ENCODE measurements around the gene VAV2. TPM values are rescaled to one million over a fixed set of nuclear protein-coding genes. Genes with fewer than 3 reads are reported as not detected.

VAV2 gene
- total and polyA plus RNA-seq, 9 of the 15 experiments (the other 6 are each of a cell fraction or from before 2014, with no cell fraction given) = 0.01 to 2.7 (median 1.0) TPM; not detected in 1

DNA sequence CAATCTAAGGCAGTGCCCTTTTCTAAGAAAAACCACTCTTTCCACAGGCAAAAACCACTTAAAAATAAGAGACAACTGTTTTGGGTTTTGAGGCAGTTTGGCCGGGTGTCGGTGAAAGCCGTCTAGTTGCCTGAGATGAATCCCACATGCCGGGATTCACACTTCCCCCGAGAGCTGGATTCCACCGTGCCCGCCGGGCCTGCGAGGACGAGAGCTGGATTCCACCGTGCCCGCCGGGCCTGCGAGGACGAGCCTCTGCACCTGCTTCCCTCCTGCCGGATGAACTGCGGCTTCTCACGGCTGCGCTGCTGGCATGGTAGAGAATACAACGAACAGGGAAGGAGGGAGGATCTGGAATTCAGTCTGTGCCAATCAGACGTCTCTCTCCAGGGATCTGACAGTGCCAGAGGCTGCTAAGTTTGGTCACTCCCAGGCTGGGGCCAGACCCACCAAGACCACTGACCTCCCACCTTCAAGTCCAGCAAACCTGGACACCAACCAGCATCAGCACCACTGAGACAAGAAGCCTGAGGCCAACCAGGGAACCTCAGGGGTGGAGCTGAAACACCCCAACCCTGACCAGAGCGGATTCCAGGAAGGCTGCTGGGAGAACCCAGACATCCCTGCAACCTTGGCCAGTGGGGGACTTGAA lies 23.0 kb downstream of the VAV2 start:
- ChIA-PET POLR2A (no interaction called here), CTCF (ENCODE audit: low intra/inter-chr PET ratio) (no interaction called here)
- H3K27me3 ChIP-seq (ENCODE audit: control insufficient read depth in 2 of 2, insufficient read depth in 2 of 2, low read length in 2 of 2) = peaks cover 12 to 59% of the 10 kb centered on the region in 2 experiments; a peak in 3 of 5 replicates
- H3K36me3 ChIP-seq (ENCODE audit: control insufficient read depth, insufficient read depth, low read length) = no peaks in the 10 kb centered on the region
- H3K9me3 ChIP-seq (replicated peaks; ENCODE audit: control insufficient read depth, insufficient read depth, low read depth, low read length) = peaks cover 3% of the 10 kb centered on the region
- peaks cover 0 to 8% of the 10 kb centered on the region in 2 experiments; a peak in 2 of 5 replicates for H3K4me1 ChIP-seq (replicated peaks in 1 of 2; ENCODE audit: control insufficient read depth in 2 of 2, insufficient read depth in 2 of 2, low read length in 2 of 2)
- DNase-seq (ENCODE audit: extremely low read depth in 1 of 4, low spot score in 3 of 4) (no peak), ATAC-seq (no peak), FAIRE-seq (no peak)
- no peak overlapping the region for H3K4me3 ChIP-seq
- TF ChIP-seq STAT5B (CRISPR knock-in tag; IDR thresholded peaks at IDR 0.05) = no peak
- TF ChIP-seq, protein P1, sequence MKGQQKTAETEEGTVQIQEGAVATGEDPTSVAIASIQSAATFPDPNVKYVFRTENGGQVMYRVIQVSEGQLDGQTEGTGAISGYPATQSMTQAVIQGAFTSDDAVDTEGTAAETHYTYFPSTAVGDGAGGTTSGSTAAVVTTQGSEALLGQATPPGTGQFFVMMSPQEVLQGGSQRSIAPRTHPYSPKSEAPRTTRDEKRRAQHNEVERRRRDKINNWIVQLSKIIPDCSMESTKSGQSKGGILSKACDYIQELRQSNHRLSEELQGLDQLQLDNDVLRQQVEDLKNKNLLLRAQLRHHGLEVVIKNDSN (CRISPR knock-in tag; IDR thresholded peaks at IDR 0.05) = no peak
- TF ChIP-seq WHSC1 (IDR thresholded peaks at IDR 0.05; ENCODE audit: low read length) = no peak
- TF ChIP-seq CBX3 (IDR thresholded peaks at IDR 0.05; ENCODE audit: borderline replicate concordance in 1 of 2, low read length in 2 of 2) = no peak
- no peak overlapping the region for H2AFZ ChIP-seq (ENCODE audit: low read depth, low read length)
- no peak overlapping the region for H3K4me2 ChIP-seq (ENCODE audit: insufficient read depth, low read length)
- H3K9ac ChIP-seq (ENCODE audit: insufficient read depth in 1 of 2, low read depth in 2 of 2, low read length in 2 of 2) = no peak overlapping the region
- no peaks in the 10 kb centered on the region for H3K79me2 ChIP-seq (ENCODE audit: control insufficient read depth, insufficient read depth, low read length)
- H3K9me1 ChIP-seq (ENCODE audit: control insufficient read depth, insufficient read depth, low read length) = no peaks in the 10 kb centered on the region
- no TSS peak for BruUV-seq (replicated peaks)
- intact Hi-C loops (cut with micrococcal nuclease) (no loop called here), in situ Hi-C loops (cut with MboI) (no loop called here)
- 9% methylated on average over 21 of the region's 22 CpGs for WGBS (ENCODE audit: insufficient coverage, low coverage, missing lambda C conversion rate)
- no peak overlapping the region for H3K27ac ChIP-seq (ENCODE audit: extremely low read depth, low read depth, low read length)
- peaks cover 36% of the 10 kb centered on the region for H4K20me1 ChIP-seq (replicated peaks; ENCODE audit: control insufficient read depth, insufficient read depth, low read length)

- ATAC-seq (no peak), DNase-seq (ENCODE audit: extremely low read depth in 1 of 4, low spot score in 3 of 4) (no peak), FAIRE-seq (no peak)
- no TSS peak for BruUV-seq (replicated peaks)
- no peaks in the 10 kb centered on the region for H3K36me3 ChIP-seq (ENCODE audit: control insufficient read depth, insufficient read depth, low read length)
- in situ Hi-C loops (cut with MboI) = no loop called here
- H3K9me1 ChIP-seq (ENCODE audit: control insufficient read depth, insufficient read depth, low read length) = no peaks in the 10 kb centered on the region
- no peak overlapping the region for H3K4me2 ChIP-seq (ENCODE audit: insufficient read depth, low read length)
- H3K79me2 ChIP-seq (ENCODE audit: control insufficient read depth, insufficient read depth, low read length) = no peaks in the 10 kb centered on the region
- 14% methylated on average over 10 of the region's 12 CpGs for WGBS (ENCODE audit: insufficient coverage, low coverage, missing lambda C conversion rate)
- no peak overlapping the region for H3K27ac ChIP-seq (ENCODE audit: extremely low read depth, low read depth, low read length)
- peaks cover 31% of the 10 kb centered on the region for H4K20me1 ChIP-seq (replicated peaks; ENCODE audit: control insufficient read depth, insufficient read depth, low read length)
- CTCF ChIA-PET (ENCODE audit: low intra/inter-chr PET ratio) = no interaction called here
- H3K4me1 ChIP-seq (replicated peaks in 1 of 2; ENCODE audit: control insufficient read depth in 2 of 2, insufficient read depth in 2 of 2, low read length in 2 of 2) = peaks cover 0 to 8% of the 10 kb centered on the region in 2 experiments; a peak in 1 of 5 replicates
- no peak overlapping the region; a peak in 1 of 4 replicates for H3K9ac ChIP-seq (ENCODE audit: insufficient read depth in 1 of 2, low read depth in 2 of 2, low read length in 2 of 2)
- no peak overlapping the region for H2AFZ ChIP-seq (ENCODE audit: low read depth, low read length)
- peaks cover 3% of the 10 kb centered on the region for H3K9me3 ChIP-seq (replicated peaks; ENCODE audit: control insufficient read depth, insufficient read depth, low read depth, low read length)
- H3K4me3 ChIP-seq = no peak overlapping the region
- intact Hi-C loops (cut with micrococcal nuclease) = no loop called here
- H3K27me3 ChIP-seq (ENCODE audit: control insufficient read depth in 2 of 2, insufficient read depth in 2 of 2, low read length in 2 of 2) = peaks cover 12 to 52% of the 10 kb centered on the region in 2 experiments; a peak in 3 of 5 replicates
- POLR2A ChIA-PET = no interaction called here
- TF ChIP-seq ZNF3 (CRISPR knock-in tag; IDR thresholded peaks at IDR 0.05) = no peak
- no peak for TF ChIP-seq ZNF311 (CRISPR knock-in tag; IDR thresholded peaks at IDR 0.05)
- no peak for TF ChIP-seq KHSRP (IDR thresholded peaks at IDR 0.05)
- no peak for TF ChIP-seq JUNB (CRISPR knock-in tag; conservative IDR thresholded peaks at IDR 0.05)
- TF ChIP-seq ZNF57 (CRISPR knock-in tag; IDR thresholded peaks at IDR 0.05) = no peak
- TF ChIP-seq ASH1L (IDR thresholded peaks at IDR 0.05; ENCODE audit: borderline replicate concordance, low read depth, partially characterized antibody) = no peak
- no peak for TF ChIP-seq CTBP1 (IDR thresholded peaks at IDR 0.05; ENCODE audit: borderline replicate concordance)
- no peak for TF ChIP-seq ZNF507 (tag; conservative IDR thresholded peaks at IDR 0.05)
- no peak for TF ChIP-seq TAF1 (IDR thresholded peaks at IDR 0.05; ENCODE audit: control insufficient read depth, extremely low read depth, insufficient read depth, low read length, severe bottlenecking)
- TF ChIP-seq HDAC1 (IDR thresholded peaks at IDR 0.05) = no peak
- no peak for TF ChIP-seq MCM3 (IDR thresholded peaks at IDR 0.05)
- TF ChIP-seq ZNF780A (CRISPR knock-in tag; IDR thresholded peaks at IDR 0.05) = no peak
- no peak for TF ChIP-seq ETS2 (tag; IDR thresholded peaks at IDR 0.05; ENCODE audit: borderline replicate concordance, poor library complexity, severe bottlenecking)
- no peak for TF ChIP-seq RBBP5 (IDR thresholded peaks at IDR 0.05; ENCODE audit: borderline replicate concordance, insufficient read depth, low read length, poor library complexity, severe bottlenecking)
Measured at GRCh38 chr9:133968428-133968827, 23.7 kb downstream of the VAV2 start.

Data from K562 (cell line).